Stomach (tissue), 4 donors: ENCODE measurements around the gene SLC39A1.
"Not testable (repeated sequence)": the region's sequence is repeated elsewhere in the genome, so short reads cannot be mapped to it uniquely, and the experiment has no call there.

Source experiments
- CTCF ChIP-seq, 7 experiments: fragments of 450-650 bp in 4 of 7; fragments of 200-600 bp in 3 of 7; sonication (generic) in 3 of 7; IDR thresholded peaks; one replicate each; pipeline ENCODE4 v1.5.1; 2016 to 2019; ENCODE audit warnings: antibody characterized with exemption in 7 of 7, control low read depth in 2 of 7, mild to moderate bottlenecking in 1 of 7
- POLR2A ChIP-seq, 4 donors: fragments of 450-650 bp; IDR thresholded peaks; one replicate each; pipeline ENCODE4 v1.6.1; 2016; ENCODE audit warnings: antibody characterized with exemption in 4 of 4, control low read depth in 2 of 4, mild to moderate bottlenecking in 1 of 4, moderate library complexity in 1 of 4
- POLR2AphosphoS5 ChIP-seq, 3 donors: sonication (generic); formaldehyde crosslinking; IDR thresholded peaks; one replicate each; pipeline ENCODE4 v1.6.1; 2016; ENCODE audit warnings: antibody characterized with exemption in 3 of 3

- not testable (repeated sequence) for TF ChIP-seq CTCF, POLR2AphosphoS5, POLR2A (IDR thresholded peaks at IDR 0.05)
Measured at GRCh38 chr1:153979091-153979490, 15.8 kb upstream of the SLC39A1 start.
